Measurements from ENCODE around the gene ADTRP.

Gene ADTRP

DNA sequence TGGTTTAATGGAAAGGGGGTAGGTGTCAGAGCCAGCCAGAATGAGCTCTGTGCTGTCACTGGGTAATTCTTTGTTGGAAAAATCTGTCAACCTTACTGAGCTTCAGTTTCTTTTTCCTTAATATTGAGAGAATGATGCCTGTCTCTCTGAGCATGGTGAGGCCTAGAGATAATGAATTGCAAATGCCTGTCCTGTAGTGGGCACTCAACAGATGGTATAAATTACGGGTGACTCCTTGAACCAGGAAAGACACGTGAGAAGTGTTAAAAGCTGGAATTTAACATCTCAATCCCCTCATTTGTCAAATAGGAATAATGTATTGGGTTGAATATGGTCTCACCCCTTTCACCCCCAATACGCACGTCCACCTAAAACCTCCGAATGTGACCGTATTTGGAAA, 74.9 kb downstream of the ADTRP start:
- TF ChIP-seq, protein P1, sequence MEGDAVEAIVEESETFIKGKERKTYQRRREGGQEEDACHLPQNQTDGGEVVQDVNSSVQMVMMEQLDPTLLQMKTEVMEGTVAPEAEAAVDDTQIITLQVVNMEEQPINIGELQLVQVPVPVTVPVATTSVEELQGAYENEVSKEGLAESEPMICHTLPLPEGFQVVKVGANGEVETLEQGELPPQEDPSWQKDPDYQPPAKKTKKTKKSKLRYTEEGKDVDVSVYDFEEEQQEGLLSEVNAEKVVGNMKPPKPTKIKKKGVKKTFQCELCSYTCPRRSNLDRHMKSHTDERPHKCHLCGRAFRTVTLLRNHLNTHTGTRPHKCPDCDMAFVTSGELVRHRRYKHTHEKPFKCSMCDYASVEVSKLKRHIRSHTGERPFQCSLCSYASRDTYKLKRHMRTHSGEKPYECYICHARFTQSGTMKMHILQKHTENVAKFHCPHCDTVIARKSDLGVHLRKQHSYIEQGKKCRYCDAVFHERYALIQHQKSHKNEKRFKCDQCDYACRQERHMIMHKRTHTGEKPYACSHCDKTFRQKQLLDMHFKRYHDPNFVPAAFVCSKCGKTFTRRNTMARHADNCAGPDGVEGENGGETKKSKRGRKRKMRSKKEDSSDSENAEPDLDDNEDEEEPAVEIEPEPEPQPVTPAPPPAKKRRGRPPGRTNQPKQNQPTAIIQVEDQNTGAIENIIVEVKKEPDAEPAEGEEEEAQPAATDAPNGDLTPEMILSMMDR (IDR thresholded peaks at IDR 0.05; ENCODE audit: low read depth, low read length), result no peak
- Histone ChIP-seq H3K4me3 (ENCODE audit: low read depth, low read length) (no peak overlapping the region), H3K27me3 (ENCODE audit: insufficient read depth, low read depth, severe bottlenecking) (no peaks in the 10 kb centered on the region), H3K27ac (no peak overlapping the region), H3K36me3 (no peaks in the 10 kb centered on the region), H3K9me3 (ENCODE audit: severe bottlenecking) (no peaks in the 10 kb centered on the region)
- DNase-seq, result no peak

DNA sequence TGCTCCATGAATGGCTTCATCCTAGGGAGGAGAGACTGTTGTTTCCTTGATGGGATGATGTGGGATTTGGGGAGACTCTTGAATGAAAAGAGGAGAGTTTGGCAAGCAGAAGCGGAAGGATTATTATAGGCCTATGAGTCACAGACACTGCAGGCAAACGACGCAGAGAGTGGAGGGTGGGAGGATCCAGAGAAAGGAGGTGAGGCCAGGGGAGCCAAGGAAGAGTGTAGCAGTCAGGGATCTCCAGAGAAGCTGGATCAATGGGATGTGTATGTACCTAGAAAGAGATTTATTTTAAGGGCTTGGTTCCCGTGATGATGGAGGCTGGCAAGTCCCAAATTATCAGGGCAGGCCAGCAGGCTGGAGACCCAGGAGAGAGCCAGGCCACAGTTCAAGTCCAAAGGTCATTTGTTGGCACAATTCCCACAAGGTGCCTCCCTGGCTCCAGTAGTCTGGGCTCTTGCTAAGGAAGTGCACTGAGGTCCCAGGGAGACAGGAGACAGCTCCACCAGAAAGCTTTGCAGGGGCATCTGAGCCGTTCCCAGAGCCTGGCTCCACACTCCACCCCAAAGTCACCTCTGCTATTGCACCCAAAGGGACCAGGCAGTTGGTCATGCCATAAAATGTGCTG, 76.0 kb downstream of the ADTRP start:
- Histone ChIP-seq H3K27me3 (ENCODE audit: insufficient read depth, low read depth, severe bottlenecking) (no peaks in the 10 kb centered on the region), H3K9me3 (ENCODE audit: severe bottlenecking) (no peaks in the 10 kb centered on the region), H3K36me3 (no peaks in the 10 kb centered on the region), H3K4me3 (ENCODE audit: low read depth, low read length) (no peak overlapping the region), H3K27ac (no peak overlapping the region)
- no peak for DNase-seq
- TF ChIP-seq, protein P1 (IDR thresholded peaks at IDR 0.05; ENCODE audit: low read depth, low read length), result no peak

DNA sequence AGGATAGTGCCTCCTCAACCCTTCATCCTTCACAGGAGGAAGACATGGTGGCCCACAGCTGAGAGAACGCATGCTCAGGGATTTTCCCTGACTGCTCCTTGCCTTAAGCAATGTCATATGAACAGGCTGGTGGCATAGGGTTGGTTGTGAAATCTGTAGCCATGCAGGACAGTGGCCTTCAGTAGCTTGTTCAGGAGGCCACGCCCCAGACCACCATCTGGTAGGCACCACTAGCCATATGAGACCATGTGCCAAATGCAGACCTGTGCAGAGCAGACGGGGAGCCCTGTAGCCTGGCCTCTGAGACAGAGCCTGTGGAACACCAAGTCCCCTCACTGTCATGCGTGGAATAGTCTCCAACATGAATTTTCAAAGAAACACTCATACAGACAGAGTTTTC, 76.5 kb downstream of the ADTRP start:
- no peaks in the 10 kb centered on the region for H3K36me3 ChIP-seq
- TF ChIP-seq, protein P1 (IDR thresholded peaks at IDR 0.05; ENCODE audit: low read depth, low read length), result no peak
- no peaks in the 10 kb centered on the region for H3K27me3 ChIP-seq (ENCODE audit: insufficient read depth, low read depth, severe bottlenecking)
- H3K4me3 ChIP-seq (ENCODE audit: low read depth, low read length), result no peak overlapping the region
- no peak overlapping the region for H3K27ac ChIP-seq
- DNase-seq, result no peak
- H3K9me3 ChIP-seq (ENCODE audit: severe bottlenecking), result no peaks in the 10 kb centered on the region

DNA sequence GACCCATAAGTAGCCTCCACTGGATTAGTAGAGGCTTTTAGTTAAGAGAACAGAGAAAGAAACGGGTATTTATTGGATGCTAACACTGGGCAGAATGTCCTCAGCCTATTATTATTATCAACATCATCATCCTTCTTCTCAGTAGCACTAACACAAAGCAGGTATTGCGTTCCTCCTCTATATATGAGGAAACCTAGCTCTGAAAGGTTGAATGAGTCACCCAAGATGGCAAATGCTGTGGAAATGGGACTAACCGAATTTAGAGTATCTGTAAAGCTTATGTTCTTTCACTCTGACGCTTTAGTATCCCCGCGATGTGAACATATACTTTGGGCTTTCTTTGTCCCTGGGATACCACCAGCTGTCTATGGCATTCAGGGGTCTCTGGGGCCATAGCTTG, 77.0 kb downstream of the ADTRP start:
- Histone ChIP-seq H3K27ac (no peak overlapping the region), H3K36me3 (no peaks in the 10 kb centered on the region), H3K27me3 (ENCODE audit: insufficient read depth, low read depth, severe bottlenecking) (no peaks in the 10 kb centered on the region), H3K9me3 (ENCODE audit: severe bottlenecking) (no peaks in the 10 kb centered on the region), H3K4me3 (ENCODE audit: low read depth, low read length) (no peak overlapping the region)
- TF ChIP-seq, protein P1 (IDR thresholded peaks at IDR 0.05; ENCODE audit: low read depth, low read length), result no peak
- no peak for DNase-seq

DNA sequence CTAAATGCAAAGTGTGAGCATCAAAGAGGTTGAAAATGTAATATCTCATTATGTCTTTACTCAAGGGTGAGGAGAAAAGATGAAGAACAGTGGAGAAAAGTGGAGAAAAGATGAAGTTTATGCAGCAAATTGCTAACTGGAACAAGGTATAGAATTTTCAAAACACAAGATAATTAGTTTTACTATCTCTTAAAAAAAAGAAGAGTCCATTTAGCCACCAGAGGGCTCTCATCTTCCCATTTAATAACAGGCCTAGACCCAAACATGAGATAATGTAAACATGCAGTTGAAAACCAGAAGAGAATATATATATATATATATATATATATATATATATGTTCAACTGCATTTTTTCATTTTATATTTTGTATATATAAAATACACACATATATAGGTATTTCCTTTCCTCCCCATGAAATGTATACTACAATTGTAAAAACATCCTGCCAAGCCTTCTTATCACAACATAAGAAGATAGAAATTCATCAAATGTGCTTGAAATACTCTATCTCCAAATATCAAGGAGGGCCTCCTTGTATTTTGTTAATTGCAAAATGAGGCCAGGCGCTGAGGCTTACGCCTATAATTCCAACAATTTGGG, 78.4 kb downstream of the ADTRP start:
- Histone ChIP-seq H3K4me3 (ENCODE audit: low read depth, low read length) (no peak overlapping the region), H3K27ac (no peak overlapping the region), H3K27me3 (ENCODE audit: insufficient read depth, low read depth, severe bottlenecking) (no peaks in the 10 kb centered on the region), H3K36me3 (no peaks in the 10 kb centered on the region), H3K9me3 (ENCODE audit: severe bottlenecking) (no peaks in the 10 kb centered on the region)
- no peak for DNase-seq
- TF ChIP-seq, protein P1 (IDR thresholded peaks at IDR 0.05; ENCODE audit: low read depth, low read length), result peak; percentile 46; the same call in 1 of the 2 replicates

DNA sequence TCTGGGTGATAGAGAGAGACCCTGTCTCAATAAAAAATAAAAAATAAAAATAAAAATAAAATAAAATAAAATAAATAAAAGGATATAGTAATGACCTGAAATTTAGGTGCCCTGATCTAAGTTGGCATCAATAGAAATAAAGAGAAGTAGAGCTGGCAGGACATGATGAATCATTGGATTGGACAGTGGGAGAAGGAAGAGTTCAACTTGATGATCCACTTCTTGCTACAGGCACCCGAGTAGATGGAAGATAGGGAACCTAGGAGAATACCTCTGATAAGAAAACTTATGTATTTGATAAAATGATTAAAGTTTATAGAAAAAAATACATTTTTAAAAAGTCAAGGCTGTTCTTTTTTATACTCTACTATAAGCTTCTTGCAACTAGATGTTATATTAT, 79.0 kb downstream of the ADTRP start:
- Histone ChIP-seq H3K27me3 (ENCODE audit: insufficient read depth, low read depth, severe bottlenecking) (no peaks in the 10 kb centered on the region), H3K9me3 (ENCODE audit: severe bottlenecking) (no peaks in the 10 kb centered on the region), H3K4me3 (ENCODE audit: low read depth, low read length) (no peak overlapping the region), H3K36me3 (no peaks in the 10 kb centered on the region), H3K27ac (no peak overlapping the region)
- TF ChIP-seq, protein P1 (IDR thresholded peaks at IDR 0.05; ENCODE audit: low read depth, low read length), result no peak
- DNase-seq, result no peak
